ENCODE data around the gene COL5A3. TPM values are rescaled to one million over a fixed set of nuclear protein-coding genes. Genes with fewer than 3 reads are reported as not detected.

The COL5A3 gene
- total and polyA plus RNA-seq, 2 experiments from 2014 or later: 1.9 to 2.1 TPM

GRCh38 chr19:9940778-9941177 is 69.5 kb downstream of the COL5A3 start:
- WGBS (ENCODE audit: low lambda C conversion rate, missing lambda C conversion rate): 100% methylated on average over 2 of the region's 2 CpGs
- no peak for DNase-seq (ENCODE audit: low spot score)
- Histone ChIP-seq H3K4me2 (no peak overlapping the region), H3K9me2 (replicated peaks; ENCODE audit: insufficient read depth) (no peaks in the 10 kb centered on the region), H4K20me1 (ENCODE audit: insufficient read depth, poor library complexity, severe bottlenecking) (no peaks in the 10 kb centered on the region), H3K4me3 (no peak overlapping the region), H2AFZ (no peak overlapping the region), H3K36me3 (replicated peaks; ENCODE audit: insufficient read depth, low read depth) (no peaks in the 10 kb centered on the region), H3K79me2 (no peaks in the 10 kb centered on the region), H3K27me3 (peaks cover 9% of the 10 kb centered on the region), H3K9me3 (ENCODE audit: low read depth) (no peaks in the 10 kb centered on the region), H3K27ac (no peak overlapping the region), H3K4me1 (ENCODE audit: insufficient read depth) (peaks cover 13% of the 10 kb centered on the region)
- TF ChIP-seq CTCF (IDR thresholded peaks at IDR 0.05; ENCODE audit: poor library complexity) (no peak), EZH2phosphoT487 (IDR thresholded peaks at IDR 0.05; ENCODE audit: low read depth, severe bottlenecking, unreplicated experiment) (no peak), EZH2 (IDR thresholded peaks at IDR 0.05; ENCODE audit: borderline replicate concordance) (no peak)

GRCh38 chr19:9939301-9939913 is 70.9 kb downstream of the COL5A3 start:
- no peaks in the 10 kb centered on the region for H4K20me1 ChIP-seq (ENCODE audit: insufficient read depth, poor library complexity, severe bottlenecking)
- H3K4me1 ChIP-seq (ENCODE audit: insufficient read depth): peaks cover 9% of the 10 kb centered on the region
- no peaks in the 10 kb centered on the region for H3K9me2 ChIP-seq (replicated peaks; ENCODE audit: insufficient read depth)
- WGBS (ENCODE audit: low lambda C conversion rate, missing lambda C conversion rate): 44% methylated on average over 3 of the region's 3 CpGs
- no peaks in the 10 kb centered on the region for H3K36me3 ChIP-seq (replicated peaks; ENCODE audit: insufficient read depth, low read depth)
- no peak overlapping the region for H3K4me2 ChIP-seq
- no peak overlapping the region for H3K27ac ChIP-seq
- TF ChIP-seq CTCF (IDR thresholded peaks at IDR 0.05; ENCODE audit: poor library complexity) (no peak), EZH2phosphoT487 (IDR thresholded peaks at IDR 0.05; ENCODE audit: low read depth, severe bottlenecking, unreplicated experiment) (no peak), EZH2 (IDR thresholded peaks at IDR 0.05; ENCODE audit: borderline replicate concordance) (no peak)
- peaks cover 20% of the 10 kb centered on the region for H3K27me3 ChIP-seq
- H3K4me3 ChIP-seq: no peak overlapping the region
- no peaks in the 10 kb centered on the region for H3K9me3 ChIP-seq (ENCODE audit: low read depth)
- peaks cover 3% of the 10 kb centered on the region for H3K79me2 ChIP-seq
- no peak overlapping the region for H2AFZ ChIP-seq
- no peak for DNase-seq (ENCODE audit: low spot score)

GRCh38 chr19:9937001-9937411 is 73.3 kb downstream of the COL5A3 start:
- no peak overlapping the region for H3K27ac ChIP-seq
- H3K4me3 ChIP-seq: peak overlapping the region; percentile 55
- H3K4me2 ChIP-seq: peak overlapping the region; percentile 96
- H3K9me2 ChIP-seq (replicated peaks; ENCODE audit: insufficient read depth): no peaks in the 10 kb centered on the region
- H3K9me3 ChIP-seq (ENCODE audit: low read depth): no peaks in the 10 kb centered on the region
- no peak for DNase-seq (ENCODE audit: low spot score)
- H3K27me3 ChIP-seq: peaks cover 25% of the 10 kb centered on the region
- 11% methylated on average over 17 of the region's 20 CpGs for WGBS (ENCODE audit: low lambda C conversion rate, missing lambda C conversion rate)
- peaks cover 11% of the 10 kb centered on the region for H3K4me1 ChIP-seq (ENCODE audit: insufficient read depth)
- TF ChIP-seq EZH2phosphoT487 (IDR thresholded peaks at IDR 0.05; ENCODE audit: low read depth, severe bottlenecking, unreplicated experiment): no peak
- H3K79me2 ChIP-seq: peaks cover 3% of the 10 kb centered on the region
- H2AFZ ChIP-seq: peak overlapping the region; percentile 74
- H4K20me1 ChIP-seq (ENCODE audit: insufficient read depth, poor library complexity, severe bottlenecking): no peaks in the 10 kb centered on the region
- no peaks in the 10 kb centered on the region for H3K36me3 ChIP-seq (replicated peaks; ENCODE audit: insufficient read depth, low read depth)

GRCh38 chr19:9936326-9937000 is 73.8 kb downstream of the COL5A3 start, which contains the start of gene OLFM2:
OLFM2 (minus strand) TSS chr19:9936515; CDS start chr19:9936366, 149 bp downstream.
- H3K27me3 ChIP-seq: peaks cover 25% of the 10 kb centered on the region
- DNase-seq (ENCODE audit: low spot score): peak; percentile 76
- no peaks in the 10 kb centered on the region for H4K20me1 ChIP-seq (ENCODE audit: insufficient read depth, poor library complexity, severe bottlenecking)
- no peak within 1 kb of the TSS for H3K27ac ChIP-seq
- no peaks in the 10 kb centered on the region for H3K36me3 ChIP-seq (replicated peaks; ENCODE audit: insufficient read depth, low read depth)
- peaks cover 11% of the 10 kb centered on the region for H3K4me1 ChIP-seq (ENCODE audit: insufficient read depth)
- H3K9me3 ChIP-seq (ENCODE audit: low read depth): no peaks in the 10 kb centered on the region
- peak within 1 kb of the TSS; percentile 74 for H2AFZ ChIP-seq
- peak within 1 kb of the TSS; percentile 96 for H3K4me2 ChIP-seq
- H3K79me2 ChIP-seq: peaks cover 3% of the 10 kb centered on the region
- H3K4me3 ChIP-seq: peak within 1 kb of the TSS; percentile 83
- no peak for TF ChIP-seq EZH2 (IDR thresholded peaks at IDR 0.05; ENCODE audit: borderline replicate concordance)
- no peaks in the 10 kb centered on the region for H3K9me2 ChIP-seq (replicated peaks; ENCODE audit: insufficient read depth)
- WGBS (ENCODE audit: low lambda C conversion rate, missing lambda C conversion rate): 3% methylated on average over 16 of the region's 62 CpGs

Measured in hepatocyte (in vitro differentiated cells).